GM19043 (cell line): Measurements from ENCODE around the gene EARS2.
"Not testable (repeated sequence)": the region's sequence is repeated elsewhere in the genome, so short reads cannot be mapped to it uniquely, and the experiment has no call there.

Experiments
- ATAC-seq: cut with Tn5 transposase; IDR thresholded peaks from one replicate; pipeline ENCODE4 v1.9.1; 2021; ENCODE audit warnings: low read depth; ENCODE audit not compliant: unreplicated experiment

The EARS2 gene

GRCh38 chr16:23570992-23571632, 14.0 kb upstream of the EARS2 start:
- no peak for ATAC-seq

GRCh38 chr16:23567602-23568001, 10.5 kb upstream of the EARS2 start:
- ATAC-seq = no peak

GRCh38 chr16:23566724-23567123, 9.6 kb upstream of the EARS2 start:
- no peak for ATAC-seq

DNA sequence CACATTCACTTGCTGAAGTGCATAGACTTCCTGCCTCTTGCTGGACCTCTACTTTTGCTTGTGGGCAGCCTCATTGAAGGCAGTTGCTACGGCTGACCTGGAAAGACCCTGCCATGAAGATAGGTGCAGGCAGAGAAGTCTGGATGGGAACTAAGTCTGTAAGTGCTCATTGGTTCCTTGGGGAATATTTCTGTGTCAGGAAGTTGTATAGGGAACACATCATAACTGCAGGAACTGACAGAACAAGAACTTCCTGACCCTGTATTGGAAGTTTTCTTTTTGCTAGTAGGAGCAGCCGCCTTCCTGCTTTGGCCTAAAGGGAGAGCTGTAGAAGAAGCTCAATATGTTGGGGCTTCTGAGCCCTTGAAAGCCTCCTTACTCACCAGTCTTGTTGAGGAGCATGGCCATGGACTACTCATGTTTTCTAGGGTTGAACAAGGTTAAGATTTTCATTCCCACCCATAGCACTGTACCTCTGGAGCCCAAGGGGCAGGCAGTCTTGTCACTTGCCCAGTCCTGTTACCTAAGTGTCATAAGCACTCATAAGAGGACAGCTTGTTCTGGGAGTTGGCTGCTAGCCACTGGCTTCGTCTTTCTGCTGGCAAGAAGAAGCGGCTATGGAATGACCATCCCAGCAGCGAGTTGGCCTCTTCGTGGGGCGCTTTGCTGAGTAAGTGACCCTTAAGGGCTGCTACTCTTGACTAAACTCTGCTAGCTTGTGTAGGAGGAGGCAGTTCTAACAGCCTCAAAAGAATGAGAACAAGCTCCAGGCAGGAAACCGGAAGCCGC, 7.6 kb upstream of the EARS2 start:
- no peak for ATAC-seq

DNA sequence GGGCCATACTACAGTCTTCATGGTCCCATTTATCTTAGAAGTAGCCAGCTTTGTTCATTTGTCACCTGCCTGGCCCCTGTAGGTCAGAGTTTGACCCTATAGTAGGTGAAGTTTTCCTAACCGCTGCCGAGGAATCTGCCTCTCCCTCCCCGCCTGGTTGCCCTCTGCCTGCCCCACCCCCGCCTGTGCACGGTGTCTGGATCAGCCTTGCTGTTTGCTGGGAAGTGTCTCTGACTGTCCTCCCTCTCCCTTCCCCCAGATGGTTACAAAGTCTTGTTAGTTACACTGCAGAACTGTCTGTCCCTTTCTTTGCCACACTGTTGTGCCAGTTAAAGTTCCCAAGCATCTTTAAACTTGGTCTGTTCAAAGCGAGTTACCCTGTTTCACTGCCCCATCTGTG, 6.0 kb upstream of the EARS2 start:
- ATAC-seq = no peak

- ATAC-seq = no peak
Observed at GRCh38 chr16:23562505-23562904, 5.4 kb upstream of the EARS2 start.

DNA sequence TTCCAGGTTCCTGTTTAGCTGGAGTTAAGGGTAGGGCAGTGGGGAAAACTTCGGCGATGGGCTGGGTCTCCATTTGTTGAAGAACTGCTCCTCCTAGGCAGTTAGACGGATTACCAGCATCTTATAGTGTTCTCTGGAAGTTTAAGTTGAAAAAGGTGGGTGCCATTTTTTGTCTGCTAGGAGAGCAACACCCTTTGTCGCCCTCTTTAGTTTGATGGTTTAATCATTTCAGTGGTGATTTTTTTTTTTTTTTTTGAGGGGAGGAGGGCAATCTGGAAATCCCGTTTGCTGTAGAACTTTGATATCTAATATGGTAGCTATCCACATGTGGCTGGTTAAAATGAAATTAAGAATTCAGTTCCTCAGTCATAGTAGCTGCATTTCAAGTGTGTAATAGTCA, 4.4 kb upstream of the EARS2 start:
- no peak for ATAC-seq

- ATAC-seq = no peak
Observed at GRCh38 chr16:23557779-23558702, 891 bp upstream of the EARS2 start.

- ATAC-seq = no peak
Observed at GRCh38 chr16:23554536-23554935, 2.6 kb downstream of the EARS2 start.

GRCh38 chr16:23552161-23552560, 5.0 kb downstream of the EARS2 start:
- no peak for ATAC-seq

DNA sequence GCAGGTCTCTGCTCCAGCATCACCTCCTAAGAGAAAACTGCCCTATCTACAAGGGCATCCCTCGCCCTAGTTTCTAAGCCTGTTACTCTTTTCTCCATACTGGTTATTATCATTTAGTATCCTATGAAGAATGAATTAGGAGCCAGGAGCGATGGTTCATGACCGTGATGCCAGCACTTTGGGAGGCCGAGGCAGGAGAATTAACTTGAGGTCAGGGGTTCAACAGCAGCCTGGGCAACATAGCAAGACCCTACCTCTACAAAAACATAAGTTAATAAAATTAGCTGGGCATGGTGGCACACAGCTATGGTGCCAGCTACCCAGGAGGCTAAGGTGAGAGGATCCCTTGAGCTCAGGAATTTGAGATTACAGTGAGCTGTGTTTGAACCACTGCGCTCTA, 7.2 kb downstream of the EARS2 start:
- ATAC-seq = no peak

GRCh38 chr16:23544436-23544835, 12.7 kb downstream of the EARS2 start:
- no peak for ATAC-seq

DNA sequence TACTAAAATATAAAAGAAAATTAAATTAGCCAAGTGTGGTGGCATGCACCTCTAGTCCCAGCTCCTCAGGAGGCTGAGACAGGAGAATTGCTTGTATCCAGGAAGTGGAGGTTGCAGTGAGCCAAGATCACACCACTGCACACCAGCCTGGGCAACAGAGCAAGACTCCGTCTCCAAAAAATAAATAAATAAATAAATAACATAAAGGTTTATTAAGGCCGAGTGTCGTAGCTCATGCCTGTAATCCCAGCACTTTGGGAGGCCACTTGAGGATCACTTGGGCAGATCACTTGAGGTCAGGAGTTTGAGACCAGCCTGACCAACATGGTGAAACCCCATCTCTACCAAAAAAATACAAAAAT, 16.4 kb downstream of the EARS2 start:
- not testable (repeated sequence) for ATAC-seq

DNA sequence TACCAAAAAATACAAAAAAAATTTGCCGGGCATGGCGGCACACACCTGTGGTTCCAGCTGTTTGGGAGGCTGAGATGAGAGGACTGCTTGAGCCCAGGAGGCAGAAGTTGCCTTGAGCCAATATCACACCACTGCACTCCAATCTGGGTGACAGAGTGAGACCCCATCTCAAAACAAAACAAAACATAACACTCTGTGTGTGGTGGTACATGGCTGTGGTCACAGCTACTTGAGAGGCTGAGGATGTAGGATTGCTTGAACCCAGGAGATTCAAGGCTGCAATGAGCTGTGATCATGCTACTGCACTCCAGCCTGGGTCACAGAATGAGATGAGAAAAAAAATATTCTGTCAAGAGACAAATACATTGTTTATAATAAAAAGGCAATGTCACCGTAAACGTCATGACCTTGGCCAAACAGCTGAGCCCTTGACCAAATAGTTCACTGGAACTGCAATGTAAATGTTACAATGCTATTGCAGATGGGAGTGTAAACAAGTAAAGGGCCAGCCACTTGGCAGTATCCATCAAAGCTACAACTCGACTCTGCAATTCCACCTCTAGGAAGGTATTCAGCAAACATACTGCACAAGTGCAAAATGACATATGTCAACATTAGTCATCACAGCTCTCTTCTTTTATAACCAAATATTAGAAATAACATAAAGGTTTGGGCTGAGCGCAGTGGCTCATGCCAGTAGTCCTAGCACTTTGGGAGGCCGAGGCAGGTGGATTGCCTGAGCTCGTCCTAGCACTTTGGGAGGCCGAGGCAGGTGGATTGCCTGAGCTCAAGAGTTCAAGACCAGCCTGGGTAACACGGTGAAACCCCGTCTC, 16.9 kb downstream of the EARS2 start:
- ATAC-seq = no peak

GRCh38 chr16:23538919-23539278, 18.3 kb downstream of the EARS2 start:
- ATAC-seq = no peak

DNA sequence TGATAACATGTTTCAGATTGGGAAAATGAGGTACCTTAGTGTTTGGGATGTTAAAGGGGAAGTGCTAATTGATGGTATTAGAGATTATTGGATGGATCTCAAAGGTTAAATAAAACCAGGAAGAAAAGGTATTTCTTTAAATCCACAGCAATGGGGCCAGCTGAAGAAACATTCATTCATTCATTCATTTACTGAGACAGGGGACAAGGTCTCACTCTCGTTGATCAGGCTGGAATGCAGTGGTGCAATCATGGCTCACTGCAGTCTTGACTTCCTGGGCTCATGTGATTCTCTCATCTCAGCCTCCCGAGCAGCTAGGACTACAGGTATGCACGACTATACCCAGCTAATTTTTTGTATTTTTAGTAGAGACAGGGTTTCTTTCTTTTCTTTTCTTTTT, 19.8 kb downstream of the EARS2 start:
- no peak for ATAC-seq

DNA sequence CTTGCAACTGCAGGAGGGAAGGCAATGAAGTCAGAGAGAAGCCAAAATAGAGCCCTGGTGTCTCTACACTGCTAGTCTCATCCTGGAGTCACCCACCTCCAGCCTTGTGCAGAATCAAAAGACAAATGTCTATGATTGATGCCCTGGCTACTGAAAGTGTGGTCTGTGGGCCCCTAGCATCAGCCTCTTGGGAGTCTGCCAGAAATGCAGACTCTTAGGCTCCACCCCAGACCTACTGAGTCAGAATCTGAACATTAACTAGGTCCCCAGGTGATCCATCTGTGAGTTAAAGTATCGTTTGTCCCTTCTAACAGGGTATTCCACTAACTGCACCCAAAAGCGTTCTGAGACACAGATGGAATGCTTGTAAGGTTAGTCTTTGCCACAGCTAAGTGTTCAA, 21.2 kb downstream of the EARS2 start:
- ATAC-seq = no peak

DNA sequence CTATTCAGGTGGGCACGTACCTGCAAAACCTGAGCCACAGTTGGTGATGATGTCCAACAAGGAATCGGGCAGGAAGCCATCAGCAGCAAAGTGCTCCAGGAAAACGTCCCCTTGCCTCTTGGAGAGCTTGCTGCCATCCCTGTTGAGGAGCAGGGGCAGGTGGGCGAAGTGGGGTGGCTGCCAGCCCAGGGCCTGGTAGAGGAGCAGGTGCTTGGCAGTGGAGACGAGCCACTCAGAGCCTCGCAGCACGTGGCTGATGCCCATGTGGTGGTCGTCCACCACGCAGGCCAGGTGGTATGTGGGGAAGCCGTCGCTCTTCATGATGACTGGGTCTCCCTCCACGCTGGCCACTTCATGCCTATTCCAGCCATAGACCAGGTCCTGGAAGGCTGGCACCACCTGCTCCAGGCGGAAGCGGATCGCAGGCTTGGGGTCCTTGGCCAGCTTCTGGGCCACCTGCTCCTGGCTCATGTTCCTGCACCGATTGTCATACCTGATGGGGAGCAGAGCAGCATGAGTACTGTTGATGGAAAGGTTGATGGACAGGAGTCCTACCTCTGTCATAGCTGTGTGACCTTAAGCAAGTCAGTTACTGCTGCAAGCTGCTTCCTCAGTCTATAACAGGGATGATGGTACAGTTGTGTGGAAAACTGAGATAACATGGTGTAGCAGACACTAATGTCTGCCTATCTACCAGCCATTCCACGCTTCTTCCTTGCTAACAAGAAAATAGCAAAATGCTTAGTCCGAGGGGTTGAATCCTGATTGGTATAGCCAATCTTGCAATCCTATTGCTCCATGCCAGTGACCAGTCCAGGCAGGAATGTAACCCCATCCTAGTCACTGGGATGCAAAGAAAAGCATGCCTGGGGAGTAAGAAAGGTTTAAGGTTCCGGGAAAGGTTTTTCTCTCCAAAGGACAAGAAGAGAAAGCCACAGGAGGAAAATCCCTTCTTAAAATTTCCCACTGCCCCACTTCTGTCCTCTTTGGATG, 22.0 kb downstream of the EARS2 start:
- ATAC-seq = no peak

GRCh38 chr16:23532448-23532847, 24.7 kb downstream of the EARS2 start:
- ATAC-seq = no peak
